ENCODE results near the gene MIER2.

The MIER2 gene

GRCh38 chr19:341386-342127, 3.0 kb downstream of the MIER2 start:
- H3K27ac ChIP-seq (ENCODE audit: low read length), result no peak overlapping the region
- no peak overlapping the region for H3K4me3 ChIP-seq (ENCODE audit: low read length)
- no peak overlapping the region for H3K9ac ChIP-seq (ENCODE audit: low read length)
- H3K79me2 ChIP-seq (ENCODE audit: low read length), result no peaks in the 10 kb centered on the region
- TF ChIP-seq EZH2phosphoT487 (IDR thresholded peaks at IDR 0.05; ENCODE audit: low read length), result no peak
- TF ChIP-seq EZH2 (optimal IDR thresholded peaks at IDR 0.05; ENCODE audit: low read depth, low read length), result no peak
- TF ChIP-seq CTCF (IDR thresholded peaks at IDR 0.05; ENCODE audit: low read length), result no peak
- no peaks in the 10 kb centered on the region for H3K36me3 ChIP-seq (replicated peaks; ENCODE audit: insufficient read depth, low read length)
- H3K9me2 ChIP-seq (replicated peaks; ENCODE audit: insufficient read depth, low read length), result no peaks in the 10 kb centered on the region
- DNase-seq, result no peak
- H3F3A ChIP-seq (ENCODE audit: insufficient read depth, low read length), result no peaks in the 10 kb centered on the region
- H3K4me2 ChIP-seq (ENCODE audit: low read depth, low read length), result no peak overlapping the region
- no peak overlapping the region for H2AFZ ChIP-seq (ENCODE audit: low read length)
- peaks cover 80% of the 10 kb centered on the region for H3K27me3 ChIP-seq (replicated peaks; ENCODE audit: insufficient read depth, low read length)
- H3K4me1 ChIP-seq (ENCODE audit: low read length), result no peaks in the 10 kb centered on the region
- H4K20me1 ChIP-seq (ENCODE audit: insufficient read depth, low read length), result no peaks in the 10 kb centered on the region
- H3K9me3 ChIP-seq (replicated peaks; ENCODE audit: insufficient read depth, low read length), result no peaks in the 10 kb centered on the region

GRCh38 chr19:340620-341385, 3.8 kb downstream of the MIER2 start:
- Histone ChIP-seq H3K9me2 (replicated peaks; ENCODE audit: insufficient read depth, low read length) (no peaks in the 10 kb centered on the region), H4K20me1 (ENCODE audit: insufficient read depth, low read length) (no peaks in the 10 kb centered on the region), H3K27me3 (replicated peaks; ENCODE audit: insufficient read depth, low read length) (peaks cover 84% of the 10 kb centered on the region), H3K36me3 (replicated peaks; ENCODE audit: insufficient read depth, low read length) (no peaks in the 10 kb centered on the region), H3K79me2 (ENCODE audit: low read length) (no peaks in the 10 kb centered on the region), H3K4me3 (ENCODE audit: low read length) (no peak overlapping the region), H3K9ac (ENCODE audit: low read length) (no peak overlapping the region), H2AFZ (ENCODE audit: low read length) (no peak overlapping the region), H3K4me1 (ENCODE audit: low read length) (no peaks in the 10 kb centered on the region), H3K4me2 (ENCODE audit: low read depth, low read length) (no peak overlapping the region), H3K27ac (ENCODE audit: low read length) (no peak overlapping the region), H3F3A (ENCODE audit: insufficient read depth, low read length) (no peaks in the 10 kb centered on the region), H3K9me3 (replicated peaks; ENCODE audit: insufficient read depth, low read length) (no peaks in the 10 kb centered on the region)
- DNase-seq, result no peak
- TF ChIP-seq CTCF (IDR thresholded peaks at IDR 0.05; ENCODE audit: low read length) (no peak), EZH2phosphoT487 (IDR thresholded peaks at IDR 0.05; ENCODE audit: low read length) (no peak), EZH2 (optimal IDR thresholded peaks at IDR 0.05; ENCODE audit: low read depth, low read length) (no peak)

- TF ChIP-seq EZH2 (optimal IDR thresholded peaks at IDR 0.05; ENCODE audit: low read depth, low read length) (no peak), CTCF (IDR thresholded peaks at IDR 0.05; ENCODE audit: low read length) (no peak), EZH2phosphoT487 (IDR thresholded peaks at IDR 0.05; ENCODE audit: low read length) (no peak)
- Histone ChIP-seq H3K9me2 (replicated peaks; ENCODE audit: insufficient read depth, low read length) (no peaks in the 10 kb centered on the region), H3K4me3 (ENCODE audit: low read length) (no peak overlapping the region), H3K9ac (ENCODE audit: low read length) (no peak overlapping the region), H3K27me3 (replicated peaks; ENCODE audit: insufficient read depth, low read length) (peaks cover 89% of the 10 kb centered on the region), H4K20me1 (ENCODE audit: insufficient read depth, low read length) (no peaks in the 10 kb centered on the region), H3F3A (ENCODE audit: insufficient read depth, low read length) (no peaks in the 10 kb centered on the region), H3K4me2 (ENCODE audit: low read depth, low read length) (no peak overlapping the region), H3K4me1 (ENCODE audit: low read length) (no peaks in the 10 kb centered on the region), H2AFZ (ENCODE audit: low read length) (no peak overlapping the region), H3K36me3 (replicated peaks; ENCODE audit: insufficient read depth, low read length) (no peaks in the 10 kb centered on the region), H3K27ac (ENCODE audit: low read length) (no peak overlapping the region), H3K79me2 (ENCODE audit: low read length) (no peaks in the 10 kb centered on the region), H3K9me3 (replicated peaks; ENCODE audit: insufficient read depth, low read length) (no peaks in the 10 kb centered on the region)
- DNase-seq, result no peak
Measured at GRCh38 chr19:339262-339887, 5.2 kb downstream of the MIER2 start.

Measured in MM.1S (cell line).